IPS DF 4.7 (cell line): Measurements from ENCODE around the gene GGTLC2.
"Not testable (repeated sequence)": the region's sequence is repeated elsewhere in the genome, so short reads cannot be mapped to it uniquely, and the experiment has no call there.

Experiments used
- DNase-seq: peaks from one replicate; pipeline ENCODE4 v3.0.0-alpha.2; 2013; ENCODE audit warnings: low spot score; ENCODE audit errors: extremely low read depth

GGTLC2 gene

GRCh38 chr22:22644314-22644713 lies at the start of gene GGTLC2:
Gene GGTLC2, plus strand, starts transcription at chr22:22644614. Its CDS starts 1,732 bp downstream, at chr22:22646346.
- DNase-seq: not testable (repeated sequence)

GRCh38 chr22:22595001-22595835 lies 49.2 kb upstream of the GGTLC2 start:
- DNase-seq: no peak

GRCh38 chr22:22598144-22598543 lies 46.3 kb upstream of the GGTLC2 start:
- no peak for DNase-seq

- DNase-seq: no peak
Measured at GRCh38 chr22:22599248-22599647, 45.2 kb upstream of the GGTLC2 start.

GRCh38 chr22:22600531-22601261 lies 43.7 kb upstream of the GGTLC2 start:
- no peak for DNase-seq

- no peak for DNase-seq
Measured at GRCh38 chr22:22603470-22603947, 40.9 kb upstream of the GGTLC2 start.

- DNase-seq: no peak
Measured at GRCh38 chr22:22604326-22605073, 39.9 kb upstream of the GGTLC2 start.

- no peak for DNase-seq
Measured at GRCh38 chr22:22605074-22605404, 39.4 kb upstream of the GGTLC2 start.

- not testable (repeated sequence) for DNase-seq
Measured at GRCh38 chr22:22608022-22608421, 36.4 kb upstream of the GGTLC2 start.

- no peak for DNase-seq
Measured at GRCh38 chr22:22609291-22609690, 35.1 kb upstream of the GGTLC2 start.

GRCh38 chr22:22612516-22612915 lies 31.9 kb upstream of the GGTLC2 start:
- no peak for DNase-seq

- DNase-seq: no peak
Measured at GRCh38 chr22:22614065-22614464, 30.3 kb upstream of the GGTLC2 start.

GRCh38 chr22:22616636-22617035 lies 27.8 kb upstream of the GGTLC2 start:
- no peak for DNase-seq

GRCh38 chr22:22618448-22618847 lies 26.0 kb upstream of the GGTLC2 start:
- no peak for DNase-seq

GRCh38 chr22:22618923-22619322 lies 25.5 kb upstream of the GGTLC2 start:
- DNase-seq: no peak

- DNase-seq: no peak
Measured at GRCh38 chr22:22619765-22620414, 24.5 kb upstream of the GGTLC2 start.

- DNase-seq: not testable (repeated sequence)
Measured at GRCh38 chr22:22628546-22629495, 15.6 kb upstream of the GGTLC2 start.

- DNase-seq: not testable (repeated sequence)
Measured at GRCh38 chr22:22631223-22631652, 13.2 kb upstream of the GGTLC2 start.

GRCh38 chr22:22632226-22632625 lies 12.2 kb upstream of the GGTLC2 start:
- DNase-seq: not testable (repeated sequence)

GRCh38 chr22:22633533-22633932 lies 10.9 kb upstream of the GGTLC2 start:
- not testable (repeated sequence) for DNase-seq
